IMR-90 (cell line): ENCODE measurements around the gene DSCAML1.

ENCODE experiments used
- BHLHE40 ChIP-seq: fragments of 150-350 bp; IDR thresholded peaks from 2 replicates; pipeline ENCODE4 v1.6.1; 2016; ENCODE audit warnings: mild to moderate bottlenecking, low read depth, low read length
- CEBPB ChIP-seq: IDR thresholded peaks from 2 replicates; pipeline ENCODE4 v1.6.1; 2012; ENCODE audit warnings: low read depth, low read length, improper control_type of control experiment
- CTCF ChIP-seq: conservative IDR thresholded peaks from 2 replicates; pipeline ENCODE4 v1.5.1; 2012; ENCODE audit warnings: mild to moderate bottlenecking, low read depth, low read length, improper control_type of control experiment
- ELK1 ChIP-seq: fragments of 150-350 bp; IDR thresholded peaks from 2 replicates; pipeline ENCODE4 v1.6.1; 2016; ENCODE audit warnings: low read depth, mild to moderate bottlenecking, low read length, moderate library complexity, borderline replicate concordance
- FOS ChIP-seq: fragments of 150-350 bp; IDR thresholded peaks from 2 replicates; pipeline ENCODE4 v1.6.1; 2016; ENCODE audit warnings: low read depth, low read length
- MAFK ChIP-seq: IDR thresholded peaks from 2 replicates; pipeline ENCODE4 v1.6.1; 2012; ENCODE audit warnings: low read depth, low read length, improper control_type of control experiment
- MAZ ChIP-seq: IDR thresholded peaks from 2 replicates; pipeline ENCODE4 v1.6.1; 2012; ENCODE audit warnings: low read depth, mild to moderate bottlenecking, low read length, improper control_type of control experiment, moderate library complexity, borderline replicate concordance
- MXI1 ChIP-seq: IDR thresholded peaks from 2 replicates; pipeline ENCODE4 v1.6.1; 2012; ENCODE audit warnings: low read depth, mild to moderate bottlenecking, low read length, moderate library complexity, borderline replicate concordance
- NFE2L2 ChIP-seq: fragments of 150-350 bp; IDR thresholded peaks from 2 replicates; pipeline ENCODE4 v1.6.1; 2016; ENCODE audit warnings: low read depth, mild to moderate bottlenecking, low read length
- POLR2A ChIP-seq: IDR thresholded peaks from 2 replicates; pipeline ENCODE4 v1.6.1; 2012; ENCODE audit warnings: mild to moderate bottlenecking, low read depth, low read length
- RAD21 ChIP-seq: IDR thresholded peaks from 2 replicates; pipeline ENCODE4 v1.6.1; 2012; ENCODE audit warnings: low read length, improper control_type of control experiment
- RCOR1 ChIP-seq: IDR thresholded peaks from 2 replicates; pipeline ENCODE4 v1.6.1; 2012; ENCODE audit warnings: mild to moderate bottlenecking, low read length, improper control_type of control experiment; ENCODE audit not compliant: insufficient replicate concordance
- SMC3 ChIP-seq: fragments of 150-350 bp; IDR thresholded peaks from 2 replicates; pipeline ENCODE4 v1.6.1; 2016; ENCODE audit warnings: low read depth, mild to moderate bottlenecking, antibody characterized with exemption, low read length, moderate library complexity
- USF2 ChIP-seq: fragments of 150-350 bp; IDR thresholded peaks from 2 replicates; pipeline ENCODE4 v1.6.1; 2017; ENCODE audit warnings: mild to moderate bottlenecking, antibody characterized with exemption, low read length, low read depth

- no peak for TF ChIP-seq RAD21
- TF ChIP-seq CTCF: no peak
- TF ChIP-seq POLR2A: no peak
- TF ChIP-seq FOS: no peak
- TF ChIP-seq USF2: no peak
- TF ChIP-seq CEBPB: no peak
- no peak for TF ChIP-seq ELK1
- TF ChIP-seq RCOR1: no peak
- TF ChIP-seq MAZ: no peak
- no peak for TF ChIP-seq NFE2L2
- TF ChIP-seq BHLHE40: no peak
- TF ChIP-seq MXI1: no peak
- no peak for TF ChIP-seq SMC3
- no peak for TF ChIP-seq MAFK
Measured at GRCh38 chr11:117799634-117800033, 2.6 kb upstream of the DSCAML1 start.
